CD4-positive, alpha-beta memory T cell (primary cell): ENCODE results near the gene NUDT8. TPM values are rescaled to one million over a fixed set of nuclear protein-coding genes. Genes with fewer than 3 reads are reported as not detected.

Source experiments
- CTCF ChIA-PET: fragments of 350-600 bp; sonication (Branson Sonifier 250); formaldehyde crosslinking; loops from one replicate; lab custom pipeline; 2021; ENCODE audit warnings: inconsistent platforms; ENCODE audit not compliant: partially characterized antibody; lab: Charles Lee
- POLR2A ChIA-PET: fragments of 350-600 bp; sonication (Branson Sonifier 250); formaldehyde crosslinking; loops from one replicate; lab custom pipeline; 2021; ENCODE audit not compliant: partially characterized antibody; lab: Charles Lee
- DNase-seq, 5 donors: peaks; one replicate each; pipeline versions ENCODE4 v3.0.0 to v3.0.0-alpha.2; 2020 to 2022; ENCODE audit warnings: mixed read lengths in 1 of 5
- H3K27ac ChIP-seq: one replicate; pipeline ENCODE4 v1.7.0; 2013; ENCODE audit warnings: low read depth, low read length
- H3K27me3 ChIP-seq: 2 replicates; pipeline ENCODE4 v1.7.0; 2013; ENCODE audit warnings: mild to moderate bottlenecking, low read length, moderate library complexity; ENCODE audit not compliant: insufficient read depth
- H3K36me3 ChIP-seq: 2 replicates; pipeline ENCODE4 v1.7.0; 2013; ENCODE audit warnings: mild to moderate bottlenecking, low read length, moderate library complexity; ENCODE audit not compliant: insufficient read depth
- H3K4me1 ChIP-seq: 2 replicates; pipeline ENCODE4 v1.7.0; 2013; ENCODE audit warnings: mild to moderate bottlenecking, low read length, moderate library complexity; ENCODE audit not compliant: insufficient read depth
- H3K4me3 ChIP-seq, 2 donors: one replicate each; pipeline ENCODE4 v1.7.0; 2013; ENCODE audit warnings: low read length in 2 of 2, mild to moderate bottlenecking in 1 of 2
- H3K9me3 ChIP-seq, 2 donors: one replicate each; pipeline ENCODE4 v1.7.0; 2013; ENCODE audit warnings: low read length in 2 of 2, control low read depth in 1 of 2; ENCODE audit not compliant: control insufficient read depth in 1 of 2
- H3K27ac Mint-ChIP-seq, 7 donors: one replicate each; pipeline ENCODE4 v1.8.0; 2020 to 2021; ENCODE audit warnings: mixed read lengths in 7 of 7, mild to moderate bottlenecking in 6 of 7, inconsistent platforms in 3 of 7, moderate library complexity in 3 of 7
- H3K27me3 Mint-ChIP-seq, 2 donors: one replicate each; pipeline ENCODE4 v1.8.0; 2020 to 2021; ENCODE audit warnings: mixed read lengths in 2 of 2
- H3K36me3 Mint-ChIP-seq, 2 donors: one replicate each; pipeline ENCODE4 v1.8.0; 2020 to 2021; ENCODE audit warnings: mixed read lengths in 2 of 2, inconsistent platforms in 1 of 2, mild to moderate bottlenecking in 1 of 2
- H3K4me1 Mint-ChIP-seq, 4 donors: one replicate each; pipeline ENCODE4 v1.8.0; 2020 to 2021; ENCODE audit warnings: mixed read lengths in 4 of 4, mild to moderate bottlenecking in 1 of 4
- H3K4me3 Mint-ChIP-seq, 8 donors: one replicate each; pipeline ENCODE4 v1.8.0; 2020 to 2021; ENCODE audit warnings: mixed read lengths in 8 of 8, mild to moderate bottlenecking in 7 of 8, moderate library complexity in 6 of 8, inconsistent platforms in 3 of 8
- H3K9me3 Mint-ChIP-seq, 8 donors: one replicate each; pipeline ENCODE4 v1.8.0; 2020 to 2021; ENCODE audit warnings: mixed read lengths in 8 of 8, mild to moderate bottlenecking in 5 of 8, inconsistent platforms in 3 of 8, moderate library complexity in 1 of 8
- intact Hi-C: fragments of 100-400 bp; cut with micrococcal nuclease; formaldehyde crosslinking; loops from one replicate; pipeline ENCODE4 v1.15.1; 2023
- polyA plus RNA-seq, 2 donors: library from polyadenylated mRNA; unstranded; fragments of 300-500 nt; fragmentation: Illumina TruSeq; gene quantifications; one replicate each; pipeline ENCODE4 v1.2.3, GENCODE V29; 2021
- total RNA-seq, 2 experiments: library from RNA; stranded (reverse); gene quantifications; one replicate each; pipeline ENCODE4 v1.2.3, GENCODE V29; 2021

NUDT8 gene, protein sequence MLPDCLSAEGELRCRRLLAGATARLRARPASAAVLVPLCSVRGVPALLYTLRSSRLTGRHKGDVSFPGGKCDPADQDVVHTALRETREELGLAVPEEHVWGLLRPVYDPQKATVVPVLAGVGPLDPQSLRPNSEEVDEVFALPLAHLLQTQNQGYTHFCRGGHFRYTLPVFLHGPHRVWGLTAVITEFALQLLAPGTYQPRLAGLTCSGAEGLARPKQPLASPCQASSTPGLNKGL
- total RNA-seq = 1 to 10 TPM; 3.1 to 4.3 TPM
- 1 to 10 TPM; 2.0 to 4.5 TPM for polyA plus RNA-seq

DNA sequence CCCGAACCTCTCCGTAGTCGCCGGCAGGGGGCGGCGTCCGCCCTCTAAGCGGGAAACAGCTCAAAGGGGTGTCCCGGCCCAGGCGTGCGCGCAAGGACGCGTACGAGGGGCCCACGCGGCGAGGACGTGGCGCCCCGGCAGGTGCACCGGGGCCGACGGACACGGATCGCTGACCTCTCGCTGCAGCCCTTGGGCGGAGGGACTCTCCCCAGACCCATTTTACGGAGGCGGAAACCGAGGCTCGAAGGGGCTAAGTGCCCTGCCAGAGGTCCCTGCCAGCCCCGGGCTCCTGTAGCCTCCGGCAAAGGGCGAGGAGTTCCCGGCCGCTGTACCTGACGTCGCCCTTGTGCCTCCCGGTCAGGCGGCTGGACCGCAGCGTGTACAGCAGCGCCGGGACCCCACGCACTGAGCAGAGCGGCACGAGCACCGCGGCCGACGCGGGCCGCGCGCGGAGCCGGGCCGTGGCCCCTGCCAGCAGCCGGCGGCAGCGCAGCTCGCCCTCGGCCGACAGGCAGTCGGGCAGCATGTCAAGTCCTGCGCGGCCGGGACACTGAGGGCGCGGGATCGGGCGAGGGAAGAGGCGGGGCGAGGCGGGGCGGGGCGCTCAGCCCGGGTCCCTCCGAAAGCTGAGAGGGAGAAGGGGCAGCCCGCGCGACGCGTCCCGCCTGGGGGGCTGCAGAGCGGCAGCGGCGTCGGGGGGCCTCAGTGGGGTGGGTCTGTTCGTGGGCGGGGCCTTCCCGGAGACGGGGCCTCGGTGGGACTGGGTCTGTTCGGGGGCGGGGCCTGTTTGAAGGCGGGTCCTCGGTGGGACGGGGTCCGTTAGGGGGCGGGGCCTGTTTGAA is at the start of gene NUDT8:
Gene NUDT8, minus strand, starts transcription at position 552 of the 842 bp plus-strand sequence. Its CDS starts 26 bp downstream, at position 526.
- CTCF ChIA-PET = interaction anchor here (0.7 to 6.3 kb wide), 18 partner anchors 9 to 284 kb away, joined by 3 to 67 read pairs (median 4); partner anchors contain the start of genes ACY3, GSTP1 and TBC1D10C
- Histone ChIP-seq H3K36me3 (no peaks in the 10 kb centered on the region), H3K27ac (peak within 1 kb of the TSS; percentile 81), H3K4me1 (peaks cover 14% of the 10 kb centered on the region), H3K9me3 (no peaks in the 10 kb centered on the region), H3K27me3 (no peaks in the 10 kb centered on the region), H3K4me3 (peak within 1 kb of the TSS; percentile 3 to 84)
- POLR2A ChIA-PET = interaction anchor here (1.0 to 3.3 kb wide), 9 partner anchors 12 to 390 kb away, joined by 3 to 44 read pairs (median 11); partner anchors contain the start of genes ACY3, GSTP1, POLD4 and PPP1CA
- Mint-ChIP-seq H3K27ac (peak within 1 kb of the TSS; percentile 76 to 96 (median 93)), H3K4me1 (peaks cover 3 to 11% (median 8%) of the 10 kb centered on the region in 4 donors), H3K4me3 (peak within 1 kb of the TSS; percentile 84 to 91 (median 89)), H3K9me3 (peaks cover 0 to 2% (median 0%) of the 10 kb centered on the region in 8 donors), H3K27me3 (no peaks in the 10 kb centered on the region), H3K36me3 (no peaks in the 10 kb centered on the region)
- peak; percentile 86 to 88 (median 87) for DNase-seq
- intact Hi-C loops = loop anchor here (1.0 to 5.0 kb wide), 6 partner anchors 15 to 276 kb away; partner anchors contain the start of genes NDUFV1 and POLD4

DNA sequence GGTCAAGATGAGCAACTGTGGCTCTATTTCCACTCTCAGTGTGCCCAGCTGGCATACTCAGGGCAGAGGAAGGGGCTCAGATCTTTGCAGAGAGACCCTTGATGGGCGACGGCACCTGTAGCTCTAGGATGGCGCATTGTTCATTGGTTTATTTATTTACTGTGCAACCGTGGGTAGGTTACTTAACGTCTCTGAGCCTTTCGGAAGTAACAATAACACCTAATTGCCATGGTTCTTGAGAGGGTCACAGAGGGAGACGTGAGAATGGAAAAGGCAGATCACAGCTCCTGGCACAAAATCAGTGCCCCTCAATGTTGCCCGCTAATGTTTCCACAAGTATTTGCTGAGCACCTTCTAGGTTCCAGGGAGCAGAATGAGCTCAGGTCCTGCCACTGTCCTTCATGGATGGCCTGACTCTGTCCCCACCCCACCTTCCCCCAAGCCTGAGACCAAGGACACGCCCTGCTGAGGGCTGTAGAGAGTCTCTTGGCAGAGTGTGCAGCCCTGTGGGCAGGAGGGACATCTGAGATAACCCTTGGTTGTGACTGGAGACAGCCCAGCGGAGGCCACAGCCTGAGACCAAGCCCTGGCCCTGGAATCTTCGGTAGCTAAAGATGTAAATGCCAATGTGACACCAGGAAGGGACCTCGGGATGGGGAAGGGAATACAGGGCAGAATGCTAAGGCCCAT is 45.5 kb upstream of the NUDT8 start:
- ChIA-PET POLR2A (no interaction called here), CTCF (no interaction called here)
- Mint-ChIP-seq H3K4me1 (no peaks in the 10 kb centered on the region), H3K27ac (no peak overlapping the region), H3K9me3 (peaks cover 0 to 2% (median 0%) of the 10 kb centered on the region in 8 donors), H3K27me3 (peaks cover 8 to 16% of the 10 kb centered on the region in 2 donors), H3K36me3 (no peaks in the 10 kb centered on the region), H3K4me3 (no peak overlapping the region)
- Histone ChIP-seq H3K36me3 (no peaks in the 10 kb centered on the region), H3K9me3 (no peaks in the 10 kb centered on the region), H3K4me1 (no peaks in the 10 kb centered on the region), H3K27me3 (no peaks in the 10 kb centered on the region), H3K27ac (no peak overlapping the region), H3K4me3 (no peak overlapping the region)
- intact Hi-C loops = no loop called here
- DNase-seq = no peak

DNA sequence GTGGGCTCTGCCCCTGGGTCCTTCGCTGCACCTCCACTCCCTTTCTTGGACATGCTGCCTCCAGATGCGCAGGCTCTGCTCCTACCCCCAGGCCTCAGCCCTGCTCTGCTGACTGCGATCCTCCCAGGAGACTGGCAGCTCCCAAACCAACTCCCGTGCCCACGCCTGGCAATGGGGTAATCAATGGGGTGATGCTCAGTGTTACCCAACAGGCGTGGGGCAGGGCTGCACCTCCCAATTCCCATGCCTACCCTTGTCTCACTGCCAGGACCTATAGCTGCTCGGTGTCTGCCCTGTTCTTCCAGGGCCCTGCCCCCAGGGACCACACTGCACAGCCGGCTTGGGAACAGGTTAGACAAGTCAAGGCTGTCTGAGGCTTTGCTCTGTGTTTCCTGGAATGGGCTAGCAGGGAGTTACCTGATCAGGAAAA is 44.7 kb upstream of the NUDT8 start, which contains the start of gene ALDH3B2:
Gene ALDH3B2, minus strand, starts transcription at position 182 of the 430 bp plus-strand sequence. CDS start 7,688 bp downstream, outside the sequence.
- Mint-ChIP-seq H3K27ac (no peak within 1 kb of the TSS), H3K36me3 (no peaks in the 10 kb centered on the region), H3K4me3 (no peak within 1 kb of the TSS), H3K27me3 (peaks cover 8 to 16% of the 10 kb centered on the region in 2 donors), H3K4me1 (no peaks in the 10 kb centered on the region), H3K9me3 (peaks cover 0 to 2% (median 0%) of the 10 kb centered on the region in 8 donors)
- no peaks in the 10 kb centered on the region for H3K27me3 ChIP-seq
- no peaks in the 10 kb centered on the region for H3K4me1 ChIP-seq
- H3K27ac ChIP-seq = no peak within 1 kb of the TSS
- H3K36me3 ChIP-seq = no peaks in the 10 kb centered on the region
- H3K4me3 ChIP-seq = no peak within 1 kb of the TSS
- no peaks in the 10 kb centered on the region for H3K9me3 ChIP-seq
- DNase-seq = no peak
- intact Hi-C loops = no loop called here
- ChIA-PET POLR2A (no interaction called here), CTCF (no interaction called here)

- H3K27me3 Mint-ChIP-seq = peaks cover 8 to 16% of the 10 kb centered on the region in 2 donors
Measured at GRCh38 chr11:67673902-67674301, 44.2 kb upstream of the NUDT8 start.

DNA sequence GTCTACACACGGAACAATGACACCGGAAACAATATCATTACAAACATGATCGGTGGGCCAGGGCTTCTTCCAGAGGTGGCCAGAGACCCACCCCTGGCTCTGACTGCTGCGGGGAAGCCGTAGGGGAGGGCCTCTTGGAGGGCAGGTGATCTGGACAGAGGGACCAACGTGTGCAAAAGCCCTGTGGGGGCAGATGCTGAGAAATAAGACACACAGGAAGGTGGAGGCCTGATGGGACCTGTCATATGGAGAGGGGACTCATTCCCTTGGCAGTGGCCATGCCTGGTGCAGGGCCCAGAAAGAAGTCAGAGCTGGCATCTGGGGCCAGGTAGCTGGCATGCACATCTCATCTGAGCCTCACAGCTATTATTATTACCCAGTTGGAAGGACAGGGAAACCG is 43.6 kb upstream of the NUDT8 start:
- H3K27ac Mint-ChIP-seq = no peak overlapping the region
- Histone ChIP-seq H3K4me3 (no peak overlapping the region), H3K9me3 (no peaks in the 10 kb centered on the region), H3K27ac (no peak overlapping the region), H3K27me3 (no peaks in the 10 kb centered on the region), H3K36me3 (no peaks in the 10 kb centered on the region), H3K4me1 (no peaks in the 10 kb centered on the region)
- no peaks in the 10 kb centered on the region for H3K4me1 Mint-ChIP-seq
- ChIA-PET POLR2A (no interaction called here), CTCF (interaction anchor here (0.7 kb wide), 1 partner anchor 1555 kb away, joined by 3 read pairs; no protein-coding TSS in a partner anchor)
- peaks cover 0 to 2% (median 0%) of the 10 kb centered on the region in 8 donors for H3K9me3 Mint-ChIP-seq
- DNase-seq = no peak
- H3K27me3 Mint-ChIP-seq = peaks cover 8 to 16% of the 10 kb centered on the region in 2 donors
- no peaks in the 10 kb centered on the region for H3K36me3 Mint-ChIP-seq
- intact Hi-C loops = no loop called here
- no peak overlapping the region for H3K4me3 Mint-ChIP-seq

More at GRCh38 chr11:67673902-67674301, 44.2 kb upstream of the NUDT8 start:
- Histone ChIP-seq H3K27ac (no peak overlapping the region), H3K4me1 (no peaks in the 10 kb centered on the region), H3K36me3 (no peaks in the 10 kb centered on the region), H3K27me3 (no peaks in the 10 kb centered on the region), H3K4me3 (no peak overlapping the region), H3K9me3 (no peaks in the 10 kb centered on the region)
- Mint-ChIP-seq H3K36me3 (no peaks in the 10 kb centered on the region), H3K9me3 (peaks cover 0 to 2% (median 0%) of the 10 kb centered on the region in 8 donors), H3K4me3 (no peak overlapping the region), H3K4me1 (no peaks in the 10 kb centered on the region), H3K27ac (no peak overlapping the region)
- CTCF ChIA-PET = no interaction called here
- intact Hi-C loops = no loop called here
- POLR2A ChIA-PET = no interaction called here
- no peak for DNase-seq

GRCh38 chr11:67671211-67671520 is 41.4 kb upstream of the NUDT8 start:
- POLR2A ChIA-PET = no interaction called here
- Histone ChIP-seq H3K4me1 (no peaks in the 10 kb centered on the region), H3K9me3 (no peaks in the 10 kb centered on the region), H3K4me3 (no peak overlapping the region), H3K27me3 (no peaks in the 10 kb centered on the region), H3K27ac (no peak overlapping the region), H3K36me3 (no peaks in the 10 kb centered on the region)
- H3K4me1 Mint-ChIP-seq = no peaks in the 10 kb centered on the region
- intact Hi-C loops = no loop called here
- CTCF ChIA-PET = no interaction called here
- H3K27me3 Mint-ChIP-seq = peaks cover 6 to 11% of the 10 kb centered on the region in 2 donors
- H3K4me3 Mint-ChIP-seq = no peak overlapping the region
- peaks cover 0 to 2% (median 0%) of the 10 kb centered on the region in 8 donors for H3K9me3 Mint-ChIP-seq
- H3K36me3 Mint-ChIP-seq = no peaks in the 10 kb centered on the region
- no peak for DNase-seq
- H3K27ac Mint-ChIP-seq = no peak overlapping the region
